GM23338 (cell line): Measurements from ENCODE around the gene MATK. TPM values are rescaled to one million over a fixed set of nuclear protein-coding genes. Genes with fewer than 3 reads are reported as not detected.

Experiments used
- ATAC-seq: fragments of 200-7000 bp; cut with Tn5 transposase; 3 replicates; pipeline ENCODE4 v1.9.1; 2020
- DNase-seq: peaks from one replicate; pipeline ENCODE4 v3.0.0-alpha.2; 2015; ENCODE audit warnings: low spot score
- H2AFZ ChIP-seq: fragments of 200-600 bp; sonication (generic); 2 replicates; pipeline ENCODE4 v1.8.0; 2016; ENCODE audit warnings: antibody characterized with exemption, mild to moderate bottlenecking, moderate library complexity
- H3F3A ChIP-seq: fragments of 200-600 bp; sonication (generic); replicated peaks from 2 replicates; pipeline ENCODE4 v1.8.0; 2017; ENCODE audit warnings: antibody characterized with exemption, mixed run types, low read depth
- H3K27ac ChIP-seq: fragments of 200-600 bp; sonication (generic); 2 replicates; pipeline ENCODE4 v1.6.1; 2016; ENCODE audit warnings: low read depth
- H3K27me3 ChIP-seq: fragments of 200-600 bp; sonication (generic); 2 replicates; pipeline ENCODE4 v1.8.0; 2016; ENCODE audit warnings: mild to moderate bottlenecking, mixed run types, moderate library complexity; ENCODE audit not compliant: insufficient read depth
- H3K36me3 ChIP-seq: fragments of 200-600 bp; sonication (generic); 2 replicates; pipeline ENCODE4 v1.8.0; 2016; ENCODE audit warnings: mild to moderate bottlenecking; ENCODE audit not compliant: insufficient read depth
- H3K4me1 ChIP-seq: fragments of 200-600 bp; sonication (generic); 2 replicates; pipeline ENCODE4 v1.8.0; 2016; ENCODE audit warnings: mild to moderate bottlenecking, moderate library complexity; ENCODE audit not compliant: insufficient read depth
- H3K4me2 ChIP-seq: fragments of 200-600 bp; sonication (generic); 2 replicates; pipeline ENCODE4 v1.7.1; 2017; ENCODE audit warnings: mixed run types
- H3K4me3 ChIP-seq: fragments of 200-600 bp; sonication (generic); 2 replicates; pipeline ENCODE4 v1.6.1; 2016; ENCODE audit warnings: mixed run types
- H3K79me2 ChIP-seq: fragments of 200-600 bp; sonication (generic); replicated peaks from 2 replicates; pipeline ENCODE4 v1.8.0; 2017; ENCODE audit warnings: mild to moderate bottlenecking; ENCODE audit not compliant: insufficient read depth
- H3K9me2 ChIP-seq: fragments of 200-600 bp; sonication (generic); 2 replicates; pipeline ENCODE4 v1.8.0; 2017; ENCODE audit not compliant: insufficient read depth
- H4K20me1 ChIP-seq: fragments of 200-600 bp; sonication (generic); replicated peaks from 2 replicates; pipeline ENCODE4 v1.8.0; 2017; ENCODE audit warnings: mild to moderate bottlenecking; ENCODE audit not compliant: insufficient read depth
- H3K27ac Mint-ChIP-seq: 2 replicates; pipeline ENCODE4 v1.8.0; 2020; ENCODE audit warnings: inconsistent platforms, mild to moderate bottlenecking, moderate library complexity, mixed read lengths
- H3K27me3 Mint-ChIP-seq: 3 replicates; pipeline ENCODE4 v1.8.0; 2022; ENCODE audit warnings: low read depth, mild to moderate bottlenecking, moderate library complexity, mixed read lengths, inconsistent platforms; ENCODE audit not compliant: insufficient read depth, poor library complexity
- H3K36me3 Mint-ChIP-seq: 3 replicates; pipeline ENCODE4 v1.8.0; 2021; ENCODE audit warnings: low read depth, mild to moderate bottlenecking, inconsistent platforms, moderate library complexity, mixed read lengths
- H3K4me1 Mint-ChIP-seq: 3 replicates; pipeline ENCODE4 v1.8.0; 2020; ENCODE audit warnings: mild to moderate bottlenecking, inconsistent platforms, mixed read lengths
- H3K4me3 Mint-ChIP-seq: 3 replicates; pipeline ENCODE4 v1.8.0; 2021; ENCODE audit warnings: moderate library complexity, mild to moderate bottlenecking, inconsistent platforms, mixed read lengths
- H3K9me3 Mint-ChIP-seq: 3 replicates; pipeline ENCODE4 v1.8.0; 2020; ENCODE audit warnings: moderate library complexity, mild to moderate bottlenecking, inconsistent platforms, mixed read lengths
- CREB1 ChIP-seq: fragments of 250-450 bp; sonication (Bioruptor Pico); IDR thresholded peaks from 2 replicates; pipeline ENCODE4 v1.5.0; 2020; ENCODE audit warnings: low read depth, mild to moderate bottlenecking, moderate library complexity
- CTCF ChIP-seq, 2 experiments: fragments of 200-600 bp in 1 of 2; sonication (generic) in 1 of 2; conservative IDR thresholded peaks; 2 replicates each; pipeline versions ENCODE4 v1.5.1 to v1.6.1; 2016 to 2017; ENCODE audit warnings: antibody characterized with exemption in 2 of 2, low read depth in 2 of 2, mild to moderate bottlenecking in 2 of 2, moderate library complexity in 1 of 2
- ETS1 ChIP-seq: IDR thresholded peaks from 2 replicates; pipeline ENCODE4 v1.6.1; 2016; ENCODE audit warnings: antibody characterized with exemption
- EZH2 ChIP-seq: fragments of 200-600 bp; sonication (generic); IDR thresholded peaks from one replicate; pipeline ENCODE4 v1.8.0; 2017; ENCODE audit warnings: antibody characterized with exemption, mild to moderate bottlenecking, low read depth; ENCODE audit not compliant: unreplicated experiment
- EZH2phosphoT487 ChIP-seq: fragments of 200-600 bp; sonication (generic); IDR thresholded peaks from one replicate; pipeline ENCODE4 v1.8.1; 2018; ENCODE audit warnings: antibody characterized with exemption; ENCODE audit not compliant: unreplicated experiment
- JUNB ChIP-seq: IDR thresholded peaks from one replicate; pipeline ENCODE4 v1.6.1; 2016; ENCODE audit warnings: antibody characterized with exemption; ENCODE audit not compliant: unreplicated experiment
- NANOG ChIP-seq: IDR thresholded peaks from 2 replicates; pipeline ENCODE4 v1.6.1; 2016; ENCODE audit warnings: antibody characterized with exemption, borderline replicate concordance
- POLR2AphosphoS5 ChIP-seq: IDR thresholded peaks from 2 replicates; pipeline ENCODE4 v1.6.1; 2016; ENCODE audit warnings: antibody characterized with exemption, low read depth
- REST ChIP-seq: IDR thresholded peaks from one replicate; pipeline ENCODE4 v1.6.1; 2018; ENCODE audit warnings: antibody characterized with exemption; ENCODE audit not compliant: unreplicated experiment
- STAT1 ChIP-seq: IDR thresholded peaks from one replicate; pipeline ENCODE4 v1.6.1; 2016; ENCODE audit warnings: antibody characterized with exemption; ENCODE audit not compliant: unreplicated experiment
- ZNF114 ChIP-seq: fragments of 250-450 bp; sonication (Bioruptor Pico); IDR thresholded peaks from 2 replicates; pipeline ENCODE4 v1.5.0; 2020; ENCODE audit warnings: mild to moderate bottlenecking, moderate library complexity
- ZNF331 ChIP-seq: fragments of 250-450 bp; sonication (Bioruptor Pico); IDR thresholded peaks from 2 replicates; pipeline ENCODE4 v1.5.0; 2020; ENCODE audit warnings: low read depth, mild to moderate bottlenecking, moderate library complexity
- ZNF462 ChIP-seq: fragments of 250-450 bp; sonication (Bioruptor Pico); IDR thresholded peaks from 2 replicates; pipeline ENCODE4 v1.5.0; 2020; ENCODE audit warnings: mild to moderate bottlenecking, moderate library complexity
- polyA plus RNA-seq: library from polyadenylated mRNA; unstranded; fragments of >200 nt; fragmentation: Nextera tagmentation; extraction: Ambion mirVana; gene quantifications from 2 replicates; pipeline ENCODE4 v1.2.1, GENCODE V29; 2016
- total RNA-seq: library from RNA; depleted of rRNA; stranded (reverse); fragments of >200 nt; shearing (Covaris generic); gene quantifications from 2 replicates; pipeline ENCODE4 v1.2.3, GENCODE V29; 2014

MATK gene
- total and polyA plus RNA-seq, 2 experiments from 2014 or later: 13.4 to 21.4 TPM

- DNase-seq (no peak), ATAC-seq (no peak)
- Mint-ChIP-seq H3K4me3 (peak overlapping the region; percentile 96), H3K27me3 (peaks cover 11% of the 10 kb centered on the region), H3K27ac (peak overlapping the region; percentile 97), H3K9me3 (peaks cover 2% of the 10 kb centered on the region; the same call in 1 of the 3 replicates), H3K36me3 (peaks cover 5% of the 10 kb centered on the region; the same call in 2 of the 3 replicates), H3K4me1 (peaks cover 4% of the 10 kb centered on the region)
- no peaks in the 10 kb centered on the region; the same call in 1 of the 2 replicates for H3K9me2 ChIP-seq
- H3K4me2 ChIP-seq: no peak overlapping the region; the same call in 1 of the 2 replicates
- peaks cover 22% of the 10 kb centered on the region for H3K79me2 ChIP-seq
- H3F3A ChIP-seq: no peaks in the 10 kb centered on the region
- no peak for TF ChIP-seq ZNF331
- no peak for TF ChIP-seq ZNF114 (CRISPR knock-in tag)
- TF ChIP-seq CREB1: no peak
- TF ChIP-seq ZNF462 (CRISPR knock-in tag): no peak
- TF ChIP-seq JUNB: no peak
- TF ChIP-seq ETS1: no peak
- no peak for TF ChIP-seq STAT1
- TF ChIP-seq POLR2AphosphoS5: no peak
- no peak for TF ChIP-seq EZH2phosphoT487
- TF ChIP-seq EZH2: no peak
- no peak for TF ChIP-seq CTCF (conservative IDR thresholded peaks at IDR 0.05; ENCODE audit: low read depth in 2 of 2)
- no peak for TF ChIP-seq NANOG
- no peak for TF ChIP-seq REST
- peak overlapping the region; percentile 76; the same call in 1 of the 2 replicates for H2AFZ ChIP-seq
- H3K27me3 ChIP-seq: no peaks in the 10 kb centered on the region
- peaks cover 3% of the 10 kb centered on the region for H3K4me1 ChIP-seq
- peak overlapping the region; percentile 99 for H3K4me3 ChIP-seq
- no peaks in the 10 kb centered on the region for H3K36me3 ChIP-seq
- no peak overlapping the region for H3K27ac ChIP-seq
- H4K20me1 ChIP-seq: no peaks in the 10 kb centered on the region
Observed at GRCh38 chr19:3762130-3762473, 24.1 kb downstream of the MATK start.
